IPS-NIHi11 (cell line): ENCODE data around the gene LGALS7B.
"Not testable (repeated sequence)": the region's sequence is repeated elsewhere in the genome, so short reads cannot be mapped to it uniquely, and the experiment has no call there.

Experiments
- DNase-seq: peaks from one replicate; pipeline ENCODE4 v3.0.0; 2012; ENCODE audit warnings: mixed read lengths, low spot score

LGALS7B gene

DNA sequence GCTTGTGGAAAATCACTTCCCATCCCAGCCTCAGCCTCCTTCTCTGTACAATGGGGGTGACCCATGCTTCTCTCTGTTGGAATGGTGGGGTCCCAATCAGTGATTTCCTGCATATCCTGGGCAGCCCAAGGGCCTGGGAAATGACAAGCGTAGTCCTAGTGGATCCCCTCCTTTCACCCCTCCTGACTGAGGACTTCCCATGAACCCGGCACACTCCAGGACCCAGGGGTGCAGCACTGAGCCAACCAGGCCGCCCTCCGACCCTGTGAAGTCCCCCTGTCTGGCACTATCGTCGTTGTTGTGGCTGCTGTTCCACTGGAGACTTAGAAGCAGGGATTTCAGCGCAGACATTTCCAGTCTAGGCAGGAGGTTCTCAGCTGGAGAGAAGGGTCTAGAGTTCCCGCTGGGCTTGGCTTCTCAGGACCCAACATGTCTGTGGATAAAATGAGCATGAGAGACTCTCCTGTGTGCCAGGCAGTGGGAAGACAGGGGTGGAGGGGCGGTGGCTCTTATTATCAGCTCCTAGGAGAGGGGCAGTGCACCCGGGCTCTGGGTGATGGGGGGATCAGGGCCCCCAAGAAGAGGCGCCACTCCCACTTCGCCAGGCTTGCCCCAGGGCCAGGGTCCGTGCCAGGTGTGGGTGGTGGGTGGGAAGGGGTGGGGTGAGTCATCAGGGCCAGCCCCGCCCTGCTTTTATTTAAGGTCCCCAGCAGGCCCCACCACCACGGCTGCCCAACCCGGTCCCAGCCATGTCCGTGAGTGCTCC lies at the start of gene LGALS7B:
LGALS7B (plus strand) TSS at position 723 of the 766 bp plus-strand sequence; CDS start at position 750, 27 bp downstream.
- peak; percentile 2 for DNase-seq

- peak; percentile 4 for DNase-seq
Observed at GRCh38 chr19:38739440-38740256, 49.4 kb upstream of the LGALS7B start.

- no peak for DNase-seq
Observed at GRCh38 chr19:38740257-38740592, 48.8 kb upstream of the LGALS7B start.

- peak; percentile 3 for DNase-seq
Observed at GRCh38 chr19:38740932-38741331, 48.1 kb upstream of the LGALS7B start.

DNA sequence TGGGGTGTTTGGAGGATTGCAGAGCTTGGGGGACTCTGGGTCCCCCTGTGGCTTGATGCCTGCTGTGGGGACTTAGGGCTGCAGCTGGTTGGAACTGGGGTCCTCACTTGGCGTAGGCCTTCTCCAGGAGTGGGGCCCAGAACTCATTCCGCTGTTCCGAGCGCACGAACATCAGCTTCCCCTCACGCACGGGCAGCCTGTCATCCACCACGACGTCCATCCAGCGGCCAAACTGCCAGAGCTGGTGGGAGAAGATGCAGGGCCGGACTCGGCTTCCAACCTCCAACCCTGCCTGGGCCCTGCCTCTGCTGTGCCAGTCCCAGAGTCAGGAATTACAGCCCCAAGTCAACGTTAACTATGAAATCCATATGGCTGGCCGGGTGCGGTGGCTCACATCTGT lies 47.3 kb upstream of the LGALS7B start:
- DNase-seq = peak; percentile 2

GRCh38 chr19:38742296-38742695 lies 46.7 kb upstream of the LGALS7B start:
- DNase-seq = peak; percentile 2

GRCh38 chr19:38742906-38743305 lies 46.1 kb upstream of the LGALS7B start:
- peak; percentile 7 for DNase-seq

DNA sequence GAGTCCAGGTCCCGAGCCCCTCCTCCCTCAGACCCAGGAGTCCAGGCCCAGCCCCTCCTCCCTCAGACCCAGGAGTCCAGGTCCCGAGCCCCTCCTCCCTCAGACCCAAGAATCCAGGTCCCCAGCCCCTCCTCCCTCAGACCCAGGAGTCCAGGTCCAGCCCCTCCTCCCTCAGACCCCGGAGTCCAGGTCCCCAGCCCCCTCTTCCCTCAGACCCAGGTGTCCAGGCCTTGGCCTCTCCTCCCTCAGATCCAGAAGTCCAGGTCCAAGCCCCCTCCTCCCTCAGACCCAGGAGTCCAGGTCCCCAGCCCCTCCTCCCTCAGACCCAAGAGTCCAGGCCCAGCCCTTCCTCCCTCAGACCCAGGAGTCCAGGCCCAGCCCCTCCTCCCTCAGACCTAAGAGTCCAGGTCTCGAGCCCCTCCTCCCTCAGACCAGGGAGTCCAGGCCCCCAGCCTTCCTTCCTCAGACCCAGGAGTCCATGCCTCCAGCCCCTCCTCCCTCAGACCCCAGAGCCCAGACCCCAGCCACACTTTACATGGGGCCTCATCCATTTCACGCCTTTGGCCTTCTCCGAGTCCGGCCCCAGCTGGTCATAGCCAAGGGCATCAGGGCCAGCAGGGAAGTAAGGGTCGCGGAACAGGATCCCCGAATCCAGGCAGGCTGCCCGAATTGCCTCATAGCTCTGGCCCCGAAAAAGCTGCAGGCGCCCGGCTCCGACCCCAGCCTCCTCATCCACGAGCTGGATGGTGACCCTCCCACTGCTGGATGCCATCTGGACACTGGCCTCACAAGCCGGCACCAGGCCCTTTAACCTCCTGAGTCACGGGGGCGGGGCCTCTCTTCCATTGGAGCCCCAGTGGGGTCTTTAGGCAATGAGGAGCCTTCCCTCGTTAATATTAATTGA lies 45.4 kb upstream of the LGALS7B start:
- DNase-seq = peak; percentile 11

- no peak for DNase-seq
Observed at GRCh38 chr19:38744298-38744681, 44.7 kb upstream of the LGALS7B start, which contains the start of gene CAPN12. CAPN12 (minus strand) TSS chr19:38744474; CDS start chr19:38744165, 309 bp downstream.

DNA sequence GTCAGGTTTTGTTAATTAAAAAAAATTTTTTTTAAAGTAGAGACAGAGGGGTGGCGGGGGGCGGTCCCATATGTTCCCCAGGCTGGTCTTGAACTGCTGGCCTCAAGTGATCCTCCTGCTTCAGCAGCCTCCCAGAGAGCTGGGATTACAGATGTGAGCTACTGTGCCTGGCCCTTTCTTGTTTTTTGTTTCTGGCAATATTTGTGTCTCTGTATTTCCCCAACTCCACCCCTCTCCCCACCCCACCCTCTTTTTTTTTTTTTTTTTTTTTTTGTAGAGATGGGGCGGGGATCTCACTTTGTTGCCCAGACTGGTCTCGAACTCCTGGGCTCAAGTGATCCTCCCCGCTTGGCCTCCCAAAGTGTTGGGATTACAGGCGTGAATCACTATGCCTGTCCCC lies 44.1 kb upstream of the LGALS7B start:
- DNase-seq = no peak

DNA sequence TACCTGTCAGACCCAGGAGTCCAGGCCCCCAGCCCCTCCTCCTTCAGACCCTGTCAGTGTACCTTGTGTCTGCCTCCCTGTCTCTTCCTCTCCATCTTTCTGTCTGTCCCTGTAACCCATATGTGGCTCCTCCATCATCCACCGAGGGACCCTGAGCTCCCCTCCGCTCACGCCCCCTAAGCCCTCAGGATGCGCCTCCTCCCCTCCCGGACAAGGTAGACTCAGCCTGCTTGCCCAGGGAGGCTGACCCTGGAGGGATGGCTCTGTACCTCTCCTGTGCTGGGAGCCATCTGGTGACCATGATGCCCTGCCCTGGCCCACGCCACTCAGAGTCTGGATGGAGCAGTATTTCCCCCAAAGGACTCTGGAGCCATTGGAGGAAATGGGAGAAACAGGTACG lies 43.7 kb upstream of the LGALS7B start:
- peak; percentile 22 for DNase-seq

DNA sequence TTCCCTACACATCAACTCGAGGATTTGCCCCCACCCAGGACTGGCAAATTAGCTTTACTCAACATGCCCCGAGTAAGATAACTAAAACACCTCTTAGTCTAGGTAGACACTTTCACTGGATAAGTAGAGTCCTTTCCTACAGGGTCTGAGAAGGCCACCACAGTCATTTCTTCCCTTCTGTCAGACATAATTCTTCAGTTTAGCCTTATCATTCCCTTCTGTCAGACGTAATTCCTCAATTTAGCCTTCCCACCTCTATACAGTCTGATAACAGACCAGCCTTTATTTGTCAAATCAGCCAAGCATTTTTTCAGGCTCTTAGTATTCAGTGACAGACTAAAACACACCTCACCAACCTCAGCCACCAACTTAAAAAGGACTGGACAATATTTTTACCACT lies 35.2 kb upstream of the LGALS7B start:
- not testable (repeated sequence) for DNase-seq

DNA sequence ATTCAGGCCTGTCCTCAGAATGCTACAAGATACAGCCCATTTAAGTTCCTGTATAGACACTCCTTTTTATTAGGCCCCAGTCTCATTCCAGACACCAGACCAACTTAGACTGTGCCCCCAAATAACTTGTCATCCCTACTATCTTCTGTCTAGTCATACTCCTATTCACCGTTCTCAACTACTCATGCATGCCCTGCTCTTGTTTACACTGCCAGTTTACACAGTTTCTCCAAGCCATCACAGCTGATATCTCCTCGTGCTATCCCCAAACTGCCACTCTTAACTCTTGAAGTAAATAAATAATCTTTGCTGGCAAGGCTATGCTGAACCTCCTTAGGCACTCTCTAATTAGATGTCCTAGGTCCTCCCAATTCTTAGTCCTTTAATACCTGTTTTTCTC lies 34.8 kb upstream of the LGALS7B start:
- not testable (repeated sequence) for DNase-seq

DNA sequence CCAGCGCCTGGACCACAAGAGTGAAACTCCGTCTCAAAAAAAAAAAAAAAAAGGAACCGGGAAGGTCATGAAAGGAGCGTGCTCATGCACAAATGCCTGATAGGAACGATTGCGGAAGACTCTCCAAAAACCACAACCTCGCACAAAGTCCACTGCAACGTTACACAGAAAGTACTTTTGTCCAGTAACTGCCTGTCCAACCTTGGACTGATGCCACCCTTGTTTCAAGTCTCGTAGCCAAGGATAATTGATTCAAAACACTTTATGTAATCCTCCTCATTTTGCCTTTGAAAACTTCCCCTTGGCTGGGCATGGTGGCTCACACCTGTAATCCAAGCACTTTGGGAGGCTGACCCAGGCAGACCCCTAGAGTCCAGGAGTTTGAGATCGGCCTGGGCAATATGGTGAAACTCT lies 29.4 kb upstream of the LGALS7B start:
- DNase-seq = no peak

GRCh38 chr19:38760805-38761517 lies 28.0 kb upstream of the LGALS7B start:
- not testable (repeated sequence) for DNase-seq

GRCh38 chr19:38761884-38762389 lies 27.1 kb upstream of the LGALS7B start:
- not testable (repeated sequence) for DNase-seq

- DNase-seq = no peak
Observed at GRCh38 chr19:38763795-38764220, 25.2 kb upstream of the LGALS7B start.

DNA sequence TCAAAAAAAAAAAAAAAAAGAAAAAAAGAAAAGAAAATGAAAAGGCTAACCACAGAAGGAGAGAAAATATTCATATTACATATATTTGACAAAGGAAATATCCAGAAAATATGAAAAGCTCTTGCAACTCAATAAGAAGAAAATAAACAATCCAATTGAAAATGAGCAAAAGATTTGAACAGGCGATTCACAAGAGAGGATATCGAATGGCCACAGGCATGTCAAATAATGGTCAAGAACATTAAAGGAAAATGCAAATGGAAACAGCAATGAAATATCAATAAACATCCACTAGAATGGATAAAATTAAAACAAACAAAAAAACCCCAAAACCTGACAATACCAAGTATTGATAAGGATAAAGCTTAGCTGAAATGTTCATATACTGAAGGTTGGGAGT lies 23.8 kb upstream of the LGALS7B start:
- DNase-seq = no peak

DNA sequence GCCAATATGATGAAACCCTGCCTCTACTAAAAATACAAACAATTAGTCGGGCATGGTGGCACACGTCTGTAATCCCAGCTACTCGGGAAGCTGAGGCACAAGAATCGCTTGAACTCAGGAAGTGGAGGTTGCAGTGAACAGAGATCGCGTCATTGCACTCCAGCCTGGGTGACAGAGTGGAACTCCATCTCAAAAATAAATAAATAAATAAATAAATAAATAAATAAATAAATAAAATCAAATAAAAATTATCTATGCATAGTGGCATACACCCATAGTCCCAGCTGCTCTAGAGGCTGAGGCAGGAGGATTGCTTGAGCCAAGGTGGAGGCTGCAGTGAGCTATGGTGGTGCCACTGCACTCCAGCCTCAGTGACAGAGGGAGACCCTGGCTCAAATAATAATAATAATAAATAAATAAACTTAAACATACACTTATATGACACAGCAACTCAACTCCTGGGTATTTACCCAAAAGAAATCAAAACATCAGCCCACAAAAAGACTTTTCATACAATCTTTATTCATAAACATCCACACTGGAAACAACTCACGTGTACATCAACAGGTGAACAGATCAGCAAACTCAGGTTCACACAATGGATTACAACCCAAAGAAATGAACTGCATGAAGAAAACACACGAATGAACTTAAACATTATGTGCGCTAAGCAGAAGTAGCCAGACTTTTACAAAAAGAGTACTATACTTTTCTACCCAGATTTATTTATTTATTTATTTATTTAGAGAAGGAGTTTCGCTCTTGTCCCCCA lies 22.5 kb upstream of the LGALS7B start:
- no peak for DNase-seq

GRCh38 chr19:38769635-38770211 lies 19.3 kb upstream of the LGALS7B start:
- DNase-seq = peak; percentile 81
